HCT116 (cell line): ENCODE measurements around the gene TF. TPM values are rescaled to one million over a fixed set of nuclear protein-coding genes. Genes with fewer than 3 reads are reported as not detected.

ENCODE experiments used
- ATAC-seq: fragments of 200-7000 bp; cut with Tn5 transposase; 2 replicates; pipeline ENCODE4 v1.9.1; 2020; ENCODE audit warnings: mild to moderate bottlenecking, moderate library complexity
- BruUV-seq: library from RNA; stranded (reverse); fragments of 400-500 nt; replicated peaks from 2 replicates; lab custom pipeline; 2021; lab: Mats Ljungman, UMichigan
- CTCF ChIA-PET: fragments of 300-600 bp; sonication (Branson Sonifier 250); formaldehyde crosslinking; loops from one replicate; lab custom pipeline; 2021; ENCODE audit warnings: antibody characterized with exemption; lab: Charles Lee
- POLR2A ChIA-PET: fragments of 300-600, 350-600 bp; sonication (Branson Sonifier 250); formaldehyde crosslinking; loops from one replicate; lab custom pipeline; 2021; ENCODE audit warnings: antibody characterized with exemption; lab: Charles Lee
- RAD21 ChIA-PET, 2 experiments: fragments of 300-600 bp; sonication (Branson Sonifier 250); formaldehyde crosslinking; loops; one replicate each; lab custom pipeline; 2023; ENCODE audit warnings: low total read pairs in 2 of 2; ENCODE audit not compliant: uncharacterized antibody in 2 of 2, unreplicated experiment in 2 of 2, low non-redundant PET in 1 of 2; lab: Charles Lee
- DNase-seq: peaks from one replicate; pipeline ENCODE4 v3.0.0-alpha.2; 2010; ENCODE audit warnings: low read depth, low spot score
- H2AFZ ChIP-seq: fragments of 200-600 bp; shearing (Covaris generic), sonication (generic); 2 replicates; pipeline ENCODE4 v1.6.1; 2017; ENCODE audit warnings: low read depth, mixed run types, mixed read lengths, antibody characterized with exemption, low read length; ENCODE audit not compliant: poor library complexity, severe bottlenecking
- H3K27ac ChIP-seq: 2 replicates; pipeline ENCODE4 v1.5.1; 2012; ENCODE audit warnings: low read depth, low read length
- H3K27me3 ChIP-seq: fragments of 200-600 bp; sonication (generic); 2 replicates; pipeline ENCODE4 v1.6.1; 2016; ENCODE audit warnings: mixed run types, low read length, mixed read lengths; ENCODE audit not compliant: insufficient read depth
- H3K36me3 ChIP-seq, 2 experiments: fragments of 200-500 bp in 1 of 2; fragments of 200-600 bp in 1 of 2; sonication (Bioruptor generic) in 1 of 2; sonication (generic) in 1 of 2; 2 replicates each; pipeline versions ENCODE4 v1.5.1 to v1.6.1; 2014 to 2016; ENCODE audit warnings: low read length in 2 of 2, inconsistent platforms in 1 of 2, mixed read lengths in 1 of 2, mixed run types in 1 of 2; ENCODE audit not compliant: insufficient read depth in 2 of 2, control insufficient read depth in 1 of 2
- H3K4me1 ChIP-seq, 2 experiments: fragments of 200-600 bp in 1 of 2; sonication (generic) in 1 of 2; 2 replicates each; pipeline versions ENCODE4 v1.5.1 to v1.6.1; 2012 to 2017; ENCODE audit warnings: low read length in 2 of 2, inconsistent platforms in 1 of 2, mild to moderate bottlenecking in 1 of 2, mixed read lengths in 1 of 2, mixed run types in 1 of 2, moderate library complexity in 1 of 2; ENCODE audit not compliant: insufficient read depth in 2 of 2, control insufficient read depth in 1 of 2
- H3K4me2 ChIP-seq: fragments of 200-600 bp; sonication (generic); 2 replicates; pipeline ENCODE4 v1.6.1; 2017; ENCODE audit warnings: mixed run types, low read length, mixed read lengths
- H3K4me3 ChIP-seq, 2 experiments: fragments of 200-600 bp in 1 of 2; sonication (generic) in 1 of 2; replicated peaks in 1 of 2; 2 replicates each; pipeline ENCODE4 v1.5.1; 2011 to 2016; ENCODE audit warnings: low read length in 2 of 2, control low read depth in 1 of 2, low read depth in 1 of 2, mild to moderate bottlenecking in 1 of 2, mixed read lengths in 1 of 2, mixed run types in 1 of 2
- H3K79me2 ChIP-seq: fragments of 200-600 bp; sonication (generic); 2 replicates; pipeline ENCODE4 v1.6.1; 2017; ENCODE audit warnings: mild to moderate bottlenecking, mixed run types, low read length, moderate library complexity, mixed read lengths; ENCODE audit not compliant: insufficient read depth
- H3K9ac ChIP-seq: fragments of 200-600 bp; sonication (generic); 2 replicates; pipeline ENCODE4 v1.6.1; 2016; ENCODE audit warnings: low read length, mixed read lengths
- H3K9me2 ChIP-seq: fragments of 200-600 bp; sonication (generic), shearing (Covaris generic); 2 replicates; pipeline ENCODE4 v1.6.1; 2017; ENCODE audit warnings: mixed run types, mild to moderate bottlenecking, moderate library complexity; ENCODE audit not compliant: insufficient read depth
- H3K9me3 ChIP-seq, 2 experiments: fragments of 200-500 bp in 1 of 2; fragments of 200-600 bp in 1 of 2; sonication (Bioruptor generic) in 1 of 2; sonication (generic) in 1 of 2; 2 replicates each; pipeline ENCODE4 v1.6.1; 2014 to 2017; ENCODE audit warnings: low read length in 2 of 2, mixed read lengths in 2 of 2, inconsistent platforms in 1 of 2, low read depth in 1 of 2, mild to moderate bottlenecking in 1 of 2, mixed run types in 1 of 2, moderate library complexity in 1 of 2; ENCODE audit not compliant: control insufficient read depth in 1 of 2, insufficient read depth in 1 of 2
- H4K20me1 ChIP-seq: fragments of 200-600 bp; sonication (generic), shearing (Covaris generic); 2 replicates; pipeline ENCODE4 v1.6.1; 2017; ENCODE audit warnings: mixed run types, mild to moderate bottlenecking, moderate library complexity; ENCODE audit not compliant: insufficient read depth
- ELF1 ChIP-seq: IDR thresholded peaks from 2 replicates; pipeline ENCODE4 v1.6.1; 2012; ENCODE audit warnings: low read depth, borderline replicate concordance
- EZH2 ChIP-seq: fragments of 200-600 bp; sonication (generic); IDR thresholded peaks from 2 replicates; pipeline ENCODE4 v1.6.1; 2017; ENCODE audit warnings: antibody characterized with exemption, mixed run types
- EZH2phosphoT487 ChIP-seq: fragments of 200-600 bp; IDR thresholded peaks from 2 replicates; pipeline ENCODE4 v1.6.1; 2018; ENCODE audit warnings: antibody characterized with exemption, borderline replicate concordance
- JUND ChIP-seq: IDR thresholded peaks from 2 replicates; pipeline ENCODE4 v1.6.1; 2012
- POLR2A ChIP-seq: IDR thresholded peaks from 2 replicates; pipeline ENCODE4 v1.7.0; 2011; ENCODE audit warnings: borderline replicate concordance; ENCODE audit not compliant: insufficient read depth, insufficient read length; ENCODE audit errors: extremely low read depth
- REST ChIP-seq: IDR thresholded peaks from 2 replicates; pipeline ENCODE4 v1.6.1; 2012; ENCODE audit warnings: low read depth
- SP1 ChIP-seq: IDR thresholded peaks from 2 replicates; pipeline ENCODE4 v1.6.1; 2012; ENCODE audit warnings: low read depth
- SRF ChIP-seq: IDR thresholded peaks from 2 replicates; pipeline ENCODE4 v1.6.1; 2012; ENCODE audit warnings: low read depth
- YY1 ChIP-seq: IDR thresholded peaks from 2 replicates; pipeline ENCODE4 v1.6.1; 2011; ENCODE audit warnings: low read length, low read depth, moderate library complexity, mild to moderate bottlenecking; ENCODE audit not compliant: insufficient replicate concordance; ENCODE audit errors: extremely low read depth
- ZFX ChIP-seq: fragments of 450-650 bp; IDR thresholded peaks from 2 replicates; pipeline ENCODE4 v1.6.1; 2017
- ZNF274 ChIP-seq: fragments of 200-500 bp; sonication (Bioruptor generic); IDR thresholded peaks from 2 replicates; pipeline ENCODE4 v1.6.1; 2014; ENCODE audit warnings: mild to moderate bottlenecking, low read depth, low read length, inconsistent platforms
- intact Hi-C: fragments of 100-400 bp; cut with micrococcal nuclease; formaldehyde crosslinking; loops from 2 replicates; pipeline ENCODE4 v1.10.0; 2022
- total RNA-seq: library from RNA; stranded (reverse); gene quantifications from one replicate; pipeline ENCODE4 v1.2.1, GENCODE V29; 2021; ENCODE audit not compliant: unreplicated experiment
- TF ChIP-seq, protein P1 (sequence below): IDR thresholded peaks from 2 replicates; pipeline ENCODE4 v1.6.1; 2012

TF gene
- total RNA-seq, 1 experiment from 2014 or later: 10.4 TPM

GRCh38 chr3:133747907-133748639 lies 1.9 kb downstream of the TF start:
- no peak overlapping the region for H3K9ac ChIP-seq
- POLR2A ChIA-PET: interaction anchor here (0.7 kb wide), 1 partner anchor 203 kb away, joined by 3 read pairs; no protein-coding TSS in a partner anchor
- H3K27me3 ChIP-seq: no peaks in the 10 kb centered on the region
- ATAC-seq: no peak
- intact Hi-C loops: no loop called here
- H3K4me2 ChIP-seq: no peak overlapping the region
- no peak overlapping the region for H2AFZ ChIP-seq
- DNase-seq: no peak
- CTCF ChIA-PET: no interaction called here
- no peak overlapping the region for H3K27ac ChIP-seq
- RAD21 ChIA-PET: no interaction called here
- BruUV-seq: no TSS peak
- no peaks in the 10 kb centered on the region for H3K36me3 ChIP-seq
- no peak for TF ChIP-seq JUND
- TF ChIP-seq SP1: no peak
- H3K4me3 ChIP-seq: no peak overlapping the region
- peaks cover 0 to under 1% of the 10 kb centered on the region in 2 experiments; a peak in 1 of 4 replicates for H3K4me1 ChIP-seq
- no peaks in the 10 kb centered on the region for H3K9me3 ChIP-seq
- H3K9me2 ChIP-seq: no peaks in the 10 kb centered on the region
- H3K79me2 ChIP-seq: no peaks in the 10 kb centered on the region
- H4K20me1 ChIP-seq: no peaks in the 10 kb centered on the region

DNA sequence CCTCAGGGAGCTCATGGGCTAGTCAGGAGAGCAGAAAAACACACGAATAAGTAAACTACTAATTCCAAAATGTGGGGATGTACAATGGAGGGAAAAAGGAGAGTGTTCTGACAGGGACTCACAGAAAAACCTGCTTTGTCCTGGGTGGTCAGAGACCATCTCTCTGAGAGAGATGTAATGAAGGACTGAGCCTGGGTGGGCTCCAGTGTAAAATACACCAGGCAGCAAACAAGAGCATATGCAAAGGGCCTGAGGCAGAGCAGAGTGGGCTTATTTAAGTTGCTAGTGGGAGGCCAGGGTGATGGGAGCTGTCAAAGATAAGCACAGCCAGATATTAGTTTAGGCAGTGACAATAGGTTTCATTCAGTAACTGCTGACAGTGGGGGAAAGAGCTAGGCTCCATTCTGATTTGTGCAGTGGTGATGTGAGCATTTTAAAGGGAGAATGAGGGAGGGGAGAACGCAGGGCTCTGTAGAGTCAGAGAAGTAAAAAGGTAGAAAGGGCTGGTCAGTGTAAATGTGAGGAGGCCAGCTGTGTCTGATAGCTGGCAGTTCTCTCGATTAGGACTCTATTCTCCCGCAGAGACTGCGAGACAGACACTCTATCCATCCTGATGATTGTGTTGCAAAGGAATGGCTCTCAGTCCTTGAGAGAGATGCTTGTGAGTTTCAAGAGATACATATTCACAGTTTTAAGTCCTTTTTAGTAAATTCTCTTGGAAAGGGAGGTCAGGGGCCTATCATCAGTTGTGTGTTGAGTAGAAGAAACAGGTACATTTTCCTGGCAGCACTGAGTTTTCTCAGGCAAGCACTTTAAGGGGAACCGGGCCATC lies 3.5 kb downstream of the TF start:
- H3K36me3 ChIP-seq: no peaks in the 10 kb centered on the region
- no peaks in the 10 kb centered on the region for H3K9me2 ChIP-seq
- TF ChIP-seq SRF (no peak), POLR2A (no peak), SP1 (no peak), JUND (no peak), ZNF274 (no peak), ELF1 (no peak), ZFX (no peak), YY1 (no peak), REST (no peak), EZH2 (no peak), EZH2phosphoT487 (no peak)
- TF ChIP-seq, protein P1, sequence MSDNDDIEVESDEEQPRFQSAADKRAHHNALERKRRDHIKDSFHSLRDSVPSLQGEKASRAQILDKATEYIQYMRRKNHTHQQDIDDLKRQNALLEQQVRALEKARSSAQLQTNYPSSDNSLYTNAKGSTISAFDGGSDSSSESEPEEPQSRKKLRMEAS: no peak
- no peaks in the 10 kb centered on the region for H3K27me3 ChIP-seq
- RAD21 ChIA-PET: no interaction called here
- no peak for DNase-seq
- no peak for ATAC-seq
- no TSS peak for BruUV-seq
- H2AFZ ChIP-seq: no peak overlapping the region
- H4K20me1 ChIP-seq: no peaks in the 10 kb centered on the region
- no peaks in the 10 kb centered on the region for H3K4me1 ChIP-seq
- H3K4me2 ChIP-seq: no peak overlapping the region
- intact Hi-C loops: no loop called here
- H3K9ac ChIP-seq: no peak overlapping the region
- no peak overlapping the region for H3K27ac ChIP-seq
- CTCF ChIA-PET: no interaction called here
- no peak overlapping the region for H3K4me3 ChIP-seq
- POLR2A ChIA-PET: no interaction called here
- H3K9me3 ChIP-seq: no peaks in the 10 kb centered on the region
- H3K79me2 ChIP-seq: no peaks in the 10 kb centered on the region
